Vagina (tissue), 2 donors: ENCODE measurements around the gene HPD. TPM values are rescaled to one million over a fixed set of nuclear protein-coding genes. Genes with fewer than 3 reads are reported as not detected.
A peak's percentile ranks its signal among the peaks of the same experiment; 100 is the strongest.

Experiments
- DNase-seq, 2 donors: peaks; one replicate each; pipeline ENCODE4 v3.0.0-alpha.2; 2017; ENCODE audit errors: extremely low spot score in 2 of 2
- H3K27ac ChIP-seq: fragments of 200-600 bp; sonication (generic); one replicate; pipeline ENCODE4 v1.5.1; 2019
- H3K27me3 ChIP-seq: fragments of 200-600 bp; sonication (generic); one replicate; pipeline ENCODE4 v1.5.1; 2019
- H3K36me3 ChIP-seq, 2 donors: fragments of 200-600 bp; sonication (generic); one replicate each; pipeline ENCODE4 v1.5.1; 2017 to 2019
- H3K4me1 ChIP-seq: fragments of 200-600 bp; sonication (generic); one replicate; pipeline ENCODE4 v1.5.1; 2019
- H3K4me3 ChIP-seq, 2 donors: fragments of 200-600 bp; sonication (generic); 1 replicate in 1 of 2; 2 replicates in 1 of 2; pipeline ENCODE4 v1.5.1; 2016 to 2019
- H3K9me3 ChIP-seq: fragments of 200-600 bp; sonication (generic); one replicate; pipeline ENCODE4 v1.5.1; 2019
- POLR2A ChIP-seq, 2 donors: fragments of 450-650 bp; IDR thresholded peaks; one replicate each; pipeline ENCODE4 v1.6.1; 2017; ENCODE audit warnings: antibody characterized with exemption in 2 of 2, mild to moderate bottlenecking in 2 of 2, moderate library complexity in 2 of 2
- POLR2AphosphoS5 ChIP-seq, 2 donors: sonication (generic); formaldehyde crosslinking; IDR thresholded peaks; one replicate each; pipeline ENCODE4 v1.9.0; 2017; ENCODE audit warnings: antibody characterized with exemption in 2 of 2, mild to moderate bottlenecking in 2 of 2, low read depth in 1 of 2; ENCODE audit not compliant: insufficient read depth in 1 of 2
- intact Hi-C: fragments of 100-400 bp; cut with DNase I; formaldehyde crosslinking; loops from one replicate; pipeline ENCODE4 v1.15.1; 2023
- total RNA-seq: library from RNA; depleted of rRNA; stranded (reverse); fragments of >200 nt; gene quantifications from one replicate; pipeline ENCODE4 v1.2.3, GENCODE V29; 2016
- TF ChIP-seq, protein P1 (sequence below), 3 experiments: fragments of 450-650 bp in 2 of 3; fragments of 200-600 bp in 1 of 3; sonication (generic) in 1 of 3; IDR thresholded peaks; one replicate each; pipeline ENCODE4 v1.5.1; 2017 to 2019; ENCODE audit warnings: antibody characterized with exemption in 3 of 3, mild to moderate bottlenecking in 2 of 3, moderate library complexity in 2 of 3

HPD gene
- total RNA-seq, 1 donor from 2014 or later, result not detected

DNA sequence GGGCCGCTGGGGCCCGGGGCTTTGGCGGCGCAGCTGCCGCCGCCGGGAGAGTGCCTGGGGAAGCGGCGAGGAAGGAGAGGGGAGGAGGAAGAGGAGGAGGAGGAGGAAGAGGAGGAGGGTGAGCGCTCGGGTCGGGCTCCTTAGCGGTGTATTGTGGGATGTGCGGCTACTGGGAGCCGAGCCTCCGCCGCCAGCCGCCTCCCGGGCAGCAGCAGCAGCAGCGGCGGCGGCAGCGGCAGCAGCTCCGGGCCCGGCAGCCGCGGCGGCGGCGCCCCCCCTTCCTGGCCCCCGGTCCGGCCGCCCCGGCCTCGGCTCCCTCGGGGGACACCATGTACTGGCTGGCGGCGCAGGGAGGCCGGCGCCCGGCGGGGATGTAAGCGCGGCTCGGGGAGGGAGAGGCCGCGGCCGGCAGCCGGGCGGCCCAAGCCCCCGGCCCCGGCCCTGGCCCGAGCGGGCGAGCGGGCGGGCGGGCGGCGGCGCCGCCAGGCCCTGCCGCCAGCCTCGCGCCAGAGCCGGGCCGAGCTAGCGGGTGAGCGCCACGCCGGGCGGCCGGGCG lies 54.7 kb downstream of the HPD start, which contains the start of gene SETD1B:
SETD1B (plus strand) TSS at position 149 of the 556 bp plus-strand sequence. CDS start 729 bp downstream, outside the sequence.
- H3K27ac ChIP-seq, result peak within 1 kb of the TSS; percentile 100
- DNase-seq, result no peak
- peaks cover 52% of the 10 kb centered on the region for H3K4me1 ChIP-seq
- H3K36me3 ChIP-seq, result peaks cover 0 to 10% of the 10 kb centered on the region in 2 donors
- no peak for TF ChIP-seq POLR2AphosphoS5 (IDR thresholded peaks at IDR 0.05; ENCODE audit: insufficient read depth in 1 of 2, low read depth in 1 of 2)
- peak in 1 of 2 donors; percentile 16 for TF ChIP-seq POLR2A (IDR thresholded peaks at IDR 0.05)
- TF ChIP-seq, protein P1, sequence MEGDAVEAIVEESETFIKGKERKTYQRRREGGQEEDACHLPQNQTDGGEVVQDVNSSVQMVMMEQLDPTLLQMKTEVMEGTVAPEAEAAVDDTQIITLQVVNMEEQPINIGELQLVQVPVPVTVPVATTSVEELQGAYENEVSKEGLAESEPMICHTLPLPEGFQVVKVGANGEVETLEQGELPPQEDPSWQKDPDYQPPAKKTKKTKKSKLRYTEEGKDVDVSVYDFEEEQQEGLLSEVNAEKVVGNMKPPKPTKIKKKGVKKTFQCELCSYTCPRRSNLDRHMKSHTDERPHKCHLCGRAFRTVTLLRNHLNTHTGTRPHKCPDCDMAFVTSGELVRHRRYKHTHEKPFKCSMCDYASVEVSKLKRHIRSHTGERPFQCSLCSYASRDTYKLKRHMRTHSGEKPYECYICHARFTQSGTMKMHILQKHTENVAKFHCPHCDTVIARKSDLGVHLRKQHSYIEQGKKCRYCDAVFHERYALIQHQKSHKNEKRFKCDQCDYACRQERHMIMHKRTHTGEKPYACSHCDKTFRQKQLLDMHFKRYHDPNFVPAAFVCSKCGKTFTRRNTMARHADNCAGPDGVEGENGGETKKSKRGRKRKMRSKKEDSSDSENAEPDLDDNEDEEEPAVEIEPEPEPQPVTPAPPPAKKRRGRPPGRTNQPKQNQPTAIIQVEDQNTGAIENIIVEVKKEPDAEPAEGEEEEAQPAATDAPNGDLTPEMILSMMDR (IDR thresholded peaks at IDR 0.05), result no peak
- H3K27me3 ChIP-seq, result no peaks in the 10 kb centered on the region
- H3K9me3 ChIP-seq, result no peaks in the 10 kb centered on the region
- H3K4me3 ChIP-seq, result peak within 1 kb of the TSS; percentile 58 to 87
- intact Hi-C loops, result no loop called here

DNA sequence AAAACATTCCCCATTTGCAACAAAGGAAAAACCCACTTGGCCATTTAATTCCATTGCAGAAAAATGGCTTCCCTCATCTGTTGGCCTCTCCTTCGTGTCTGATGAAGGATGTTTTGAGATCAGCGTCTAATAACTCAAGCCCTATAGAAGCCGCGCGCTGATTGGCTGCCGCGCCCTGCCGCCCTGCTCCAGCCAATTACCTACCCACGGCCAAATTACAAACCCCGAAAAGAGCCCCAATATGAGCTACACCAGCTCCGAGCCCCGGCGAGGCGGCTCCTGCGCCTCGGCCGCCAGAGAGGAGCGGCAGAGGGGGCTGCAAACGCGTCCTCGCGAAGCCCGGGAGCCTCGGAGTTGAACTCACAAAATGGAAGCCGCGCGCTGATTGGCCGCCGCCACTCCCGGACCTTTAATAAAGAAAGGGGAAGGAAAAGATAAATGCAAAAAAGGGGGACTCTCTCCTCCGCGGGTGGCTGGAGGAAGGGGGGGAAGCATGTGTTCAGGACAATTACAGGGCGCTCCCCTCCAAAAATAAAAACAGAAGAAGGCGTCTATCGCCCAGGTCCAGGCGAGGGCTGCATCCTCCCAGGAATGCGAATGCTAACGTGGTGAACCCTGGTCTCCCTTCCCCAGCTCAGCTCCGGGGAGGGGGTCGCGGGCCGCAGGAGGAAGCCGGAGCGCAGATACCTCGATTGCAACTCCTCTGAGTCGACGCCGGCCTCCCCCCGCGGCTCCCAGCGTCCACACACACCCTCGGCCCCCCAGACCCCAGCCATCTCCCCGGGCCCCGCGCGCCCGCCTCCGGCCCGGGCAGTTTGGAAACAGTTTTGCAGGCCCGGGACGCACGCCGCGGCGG lies 55.6 kb downstream of the HPD start:
- TF ChIP-seq POLR2A (IDR thresholded peaks at IDR 0.05) (peak; percentile 51 to 94), POLR2AphosphoS5 (IDR thresholded peaks at IDR 0.05; ENCODE audit: insufficient read depth in 1 of 2, low read depth in 1 of 2) (peak; percentile 97 to 98)
- TF ChIP-seq, protein P1 (IDR thresholded peaks at IDR 0.05), result no peak
- peak overlapping the region; percentile 100 for H3K27ac ChIP-seq

GRCh38 chr12:121802485-121802842 lies 56.2 kb downstream of the HPD start:
- H3K4me1 ChIP-seq, result peaks cover 59% of the 10 kb centered on the region
- intact Hi-C loops, result no loop called here

More for the DNA sequence above, 55.6 kb downstream of the HPD start:
- H3K4me1 ChIP-seq, result peaks cover 59% of the 10 kb centered on the region
- H3K36me3 ChIP-seq, result peaks cover 0 to 2% of the 10 kb centered on the region in 2 donors
- peak in 1 of 2 donors; percentile 98 for DNase-seq
- H3K27me3 ChIP-seq, result no peaks in the 10 kb centered on the region
- H3K4me3 ChIP-seq, result peak overlapping the region; percentile 58 to 87
- intact Hi-C loops, result no loop called here
- H3K9me3 ChIP-seq, result no peaks in the 10 kb centered on the region

GRCh38 chr12:121801595-121802484 lies 56.8 kb downstream of the HPD start:
- no peaks in the 10 kb centered on the region for H3K9me3 ChIP-seq
- H3K4me3 ChIP-seq, result peak overlapping the region; percentile 58 to 87
- H3K4me1 ChIP-seq, result peaks cover 58% of the 10 kb centered on the region
- no peak for DNase-seq
- H3K27ac ChIP-seq, result peak overlapping the region; percentile 100
- TF ChIP-seq POLR2A (IDR thresholded peaks at IDR 0.05) (no peak), POLR2AphosphoS5 (IDR thresholded peaks at IDR 0.05; ENCODE audit: insufficient read depth in 1 of 2, low read depth in 1 of 2) (no peak)
- TF ChIP-seq, protein P1 (IDR thresholded peaks at IDR 0.05), result no peak
- intact Hi-C loops, result no loop called here
- no peaks in the 10 kb centered on the region for H3K27me3 ChIP-seq
- H3K36me3 ChIP-seq, result no peaks in the 10 kb centered on the region

More at GRCh38 chr12:121802485-121802842, 56.2 kb downstream of the HPD start:
- Histone ChIP-seq H3K36me3 (no peaks in the 10 kb centered on the region), H3K27ac (peak overlapping the region; percentile 100), H3K4me3 (peak overlapping the region; percentile 58 to 87), H3K27me3 (no peaks in the 10 kb centered on the region), H3K9me3 (no peaks in the 10 kb centered on the region)
- TF ChIP-seq, protein P1 (IDR thresholded peaks at IDR 0.05), result no peak
- TF ChIP-seq POLR2AphosphoS5 (IDR thresholded peaks at IDR 0.05; ENCODE audit: insufficient read depth in 1 of 2, low read depth in 1 of 2) (no peak), POLR2A (IDR thresholded peaks at IDR 0.05) (no peak)
- no peak for DNase-seq
